AG09319 (cell line): ENCODE measurements around the gene TBK1.
"Not testable (repeated sequence)": the region's sequence is repeated elsewhere in the genome, so short reads cannot be mapped to it uniquely, and the experiment has no call there.

Source experiments
- DNase-seq: peaks from one replicate; pipeline ENCODE4 v3.0.0-alpha.2; 2010; ENCODE audit warnings: low read depth; ENCODE audit errors: extremely low read depth
- CTCF ChIP-seq: IDR thresholded peaks from 2 replicates; pipeline ENCODE4 v1.5.1; 2011; ENCODE audit warnings: low read depth, mild to moderate bottlenecking, inconsistent platforms, low read length, moderate library complexity

Gene TBK1

GRCh38 chr12:64530566-64530965, 78.6 kb downstream of the TBK1 start:
- no peak for TF ChIP-seq CTCF
- no peak for DNase-seq

- no peak for TF ChIP-seq CTCF
These were observed 79.9 kb downstream of the TBK1 start for GRCh38 chr12:64531665-64532334.

GRCh38 chr12:64532734-64533351, 80.9 kb downstream of the TBK1 start:
- TF ChIP-seq CTCF = no peak
- DNase-seq = no peak

More at GRCh38 chr12:64531665-64532334, 79.9 kb downstream of the TBK1 start:
- no peak for DNase-seq

GRCh38 chr12:64534672-64535199, 82.8 kb downstream of the TBK1 start:
- no peak for DNase-seq
- no peak for TF ChIP-seq CTCF

- TF ChIP-seq CTCF = no peak
- no peak for DNase-seq
These were observed 86.2 kb downstream of the TBK1 start for GRCh38 chr12:64538121-64538520.

- not testable (repeated sequence) for DNase-seq
These were observed 90.6 kb downstream of the TBK1 start for GRCh38 chr12:64542409-64543047.

GRCh38 chr12:64544371-64545080, 92.6 kb downstream of the TBK1 start:
- no peak for TF ChIP-seq CTCF

More at GRCh38 chr12:64544371-64545080, 92.6 kb downstream of the TBK1 start:
- no peak for DNase-seq
